Endothelial cell of umbilical vein (primary cell): Measurements from ENCODE around the gene CCDC117. TPM values are rescaled to one million over a fixed set of nuclear protein-coding genes. Genes with fewer than 3 reads are reported as not detected.

Experiments used
- BruUV-seq: library from RNA; stranded (reverse); fragments of 400-500 nt; replicated peaks from 2 replicates; lab custom pipeline; 2021; lab: Mats Ljungman, UMichigan
- CTCF ChIA-PET: fragments of 300-600, 350-600 bp; sonication (Branson Sonifier 250); formaldehyde crosslinking; loops from one replicate; lab custom pipeline; 2021; ENCODE audit warnings: antibody characterized with exemption, inconsistent platforms; lab: Charles Lee
- POLR2A ChIA-PET: fragments of 300-600, 350-600 bp; sonication (Branson Sonifier 250); formaldehyde crosslinking; loops from one replicate; lab custom pipeline; 2021; ENCODE audit warnings: antibody characterized with exemption, inconsistent platforms; lab: Charles Lee
- DNase-seq: peaks from one replicate; pipeline ENCODE4 v3.0.0-alpha.2; 2011; ENCODE audit warnings: low read depth, low spot score
- FAIRE-seq: peaks from 2 replicates; lab custom pipeline; 2011; peaks lifted over from hg19 to GRCh38; lab: Jason Lieb, UNC
- H2AFZ ChIP-seq: 2 replicates; pipeline ENCODE4 v1.6.0; 2012; ENCODE audit warnings: low read depth, low read length, control low read depth, inconsistent platforms
- H3K27ac ChIP-seq: 2 replicates; pipeline ENCODE4 v1.5.1; 2011; ENCODE audit warnings: low read depth, mild to moderate bottlenecking, control low read depth, low read length, moderate library complexity; ENCODE audit not compliant: insufficient read depth
- H3K27me3 ChIP-seq, 2 experiments: 2 replicates each; pipeline versions ENCODE4 v1.6.0 to v1.6.1; 2011; ENCODE audit warnings: low read length in 2 of 2, mixed read lengths in 1 of 2; ENCODE audit not compliant: control insufficient read depth in 2 of 2, insufficient read depth in 2 of 2
- H3K36me3 ChIP-seq, 2 experiments: 2 replicates in 1 of 2; 3 replicates in 1 of 2; pipeline ENCODE4 v1.5.1; 2011; ENCODE audit warnings: low read length in 2 of 2, mild to moderate bottlenecking in 1 of 2, moderate library complexity in 1 of 2; ENCODE audit not compliant: control insufficient read depth in 2 of 2, insufficient read depth in 2 of 2; ENCODE audit errors: extremely low read depth in 1 of 2
- H3K4me1 ChIP-seq: 3 replicates; pipeline ENCODE4 v1.5.1; 2011; ENCODE audit warnings: mild to moderate bottlenecking, low read length; ENCODE audit not compliant: control insufficient read depth, insufficient read depth; ENCODE audit errors: extremely low read depth
- H3K4me2 ChIP-seq: 2 replicates; pipeline ENCODE4 v1.6.1; 2011; ENCODE audit warnings: low read length, control low read depth, mixed read lengths; ENCODE audit not compliant: insufficient read depth
- H3K4me3 ChIP-seq, 3 experiments: fragments of 200-600 bp in 1 of 3; sonication (generic), shearing (Covaris generic) in 1 of 3; replicated peaks in 1 of 3; 2 replicates each; pipeline ENCODE4 v1.5.1; 2011 to 2016; ENCODE audit warnings: control low read depth in 3 of 3, low read length in 3 of 3, mild to moderate bottlenecking in 2 of 3, inconsistent platforms in 1 of 3, low read depth in 1 of 3, moderate library complexity in 1 of 3; ENCODE audit not compliant: insufficient read depth in 1 of 3
- H3K79me2 ChIP-seq: 2 replicates; pipeline ENCODE4 v1.6.0; 2012; ENCODE audit warnings: low read length, inconsistent platforms; ENCODE audit not compliant: control insufficient read depth, insufficient read depth
- H3K9ac ChIP-seq: replicated peaks from 2 replicates; pipeline ENCODE3; 2011; ENCODE audit warnings: low read length, control low read depth; ENCODE audit not compliant: insufficient read depth; ENCODE audit errors: extremely low read depth
- H3K9me1 ChIP-seq: replicated peaks from 3 replicates; pipeline ENCODE4 v1.6.0; 2011; ENCODE audit warnings: mild to moderate bottlenecking, low read length; ENCODE audit not compliant: control insufficient read depth, insufficient read depth; ENCODE audit errors: extremely low read depth
- H3K9me3 ChIP-seq: replicated peaks from 2 replicates; pipeline ENCODE4 v1.5.1; 2012; ENCODE audit warnings: low read length, inconsistent platforms; ENCODE audit not compliant: control insufficient read depth, insufficient read depth
- H4K20me1 ChIP-seq: replicated peaks from 2 replicates; pipeline ENCODE3; 2011; ENCODE audit warnings: mild to moderate bottlenecking, low read length; ENCODE audit not compliant: control insufficient read depth, insufficient read depth; ENCODE audit errors: extremely low read depth
- CTCF ChIP-seq, 2 donors: IDR thresholded peaks; 1 replicate in 1 of 2; 2 replicates in 1 of 2; pipeline ENCODE4 v1.5.1; 2011; ENCODE audit warnings: low read length in 2 of 2, mild to moderate bottlenecking in 2 of 2, moderate library complexity in 2 of 2, control low read depth in 1 of 2, inconsistent platforms in 1 of 2, low read depth in 1 of 2; ENCODE audit not compliant: insufficient read depth in 1 of 2; ENCODE audit errors: extremely low read depth in 1 of 2
- EZH2 ChIP-seq: IDR thresholded peaks from 2 replicates; pipeline ENCODE4 v1.6.1; 2012; ENCODE audit warnings: borderline replicate concordance, low read depth, mild to moderate bottlenecking, moderate library complexity, low read length, inconsistent platforms; ENCODE audit not compliant: severe bottlenecking
- FOS ChIP-seq: IDR thresholded peaks from 2 replicates; pipeline ENCODE4 v1.6.1; 2011; ENCODE audit warnings: mild to moderate bottlenecking, low read length, moderate library complexity, borderline replicate concordance; ENCODE audit not compliant: insufficient read depth
- GATA2 ChIP-seq: IDR thresholded peaks from 2 replicates; pipeline ENCODE4 v1.7.0; 2011; ENCODE audit warnings: low read depth, mild to moderate bottlenecking, moderate library complexity, mixed read lengths, low read length; ENCODE audit not compliant: insufficient read length, insufficient read depth
- JUN ChIP-seq: IDR thresholded peaks from 2 replicates; pipeline ENCODE4 v1.6.1; 2011; ENCODE audit warnings: borderline replicate concordance, low read depth; ENCODE audit not compliant: insufficient read length, insufficient read depth
- MAX ChIP-seq: IDR thresholded peaks from 2 replicates; pipeline ENCODE4 v1.6.1; 2011; ENCODE audit not compliant: insufficient read depth, insufficient read length
- MYC ChIP-seq: IDR thresholded peaks from one replicate; pipeline ENCODE4 v1.6.1; 2011; ENCODE audit warnings: mild to moderate bottlenecking, low read depth, low read length
- POLR2A ChIP-seq: IDR thresholded peaks from 2 replicates; pipeline ENCODE4 v1.6.1; 2012; ENCODE audit warnings: low read depth, mild to moderate bottlenecking, control low read depth, low read length
- POLR2AphosphoS5 ChIP-seq: IDR thresholded peaks from 2 replicates; pipeline ENCODE4 v1.6.1; 2012; ENCODE audit warnings: low read depth, mild to moderate bottlenecking, control low read depth, low read length, moderate library complexity; ENCODE audit not compliant: insufficient read depth
- dilution Hi-C: fragments of 300-500 bp; cut with MboI; formaldehyde crosslinking; loops from one replicate; pipeline ENCODE4 v1.15.0; 2019; ENCODE audit warnings: low sequenced_read_pairs; ENCODE audit not compliant: extremely low pct_ligation_motif_present
- intact Hi-C: fragments of 100-400 bp; cut with micrococcal nuclease; formaldehyde crosslinking; loops from one replicate; pipeline ENCODE4 v1.10.0; 2022
- polyA plus RNA-seq, 4 experiments: library from polyadenylated mRNA; depleted of rRNA in 3 of 4; stranded (reverse) in 3 of 4; unstranded in 1 of 4; fragments of >200 nt; gene quantifications; 2 replicates each; pipeline versions ENCODE4 v1.2.1 to v1.2.3, GENCODE V29; 2011 to 2012; ENCODE audit warnings: missing spikeins in 1 of 4
- total RNA-seq: library from RNA; stranded (reverse); gene quantifications from 2 replicates; pipeline ENCODE4 v1.2.3, GENCODE V29; 2021

Gene CCDC117
- total and polyA plus RNA-seq, 2 donors (not counting 3 experiments of a cell fraction or from before 2014, with no cell fraction given), result 5.5 to 23.3 TPM

- TF ChIP-seq CTCF (IDR thresholded peaks at IDR 0.05; ENCODE audit: extremely low read depth in 1 of 2, insufficient read depth in 1 of 2, low read depth in 1 of 2, low read length in 2 of 2) (no peak), JUN (no peak), FOS (no peak), MYC (no peak), POLR2A (no peak), EZH2 (no peak), MAX (no peak), GATA2 (no peak), POLR2AphosphoS5 (no peak)
- no TSS peak for BruUV-seq
- Histone ChIP-seq H3K27me3 (no peaks in the 10 kb centered on the region), H3K9ac (no peak overlapping the region), H3K9me3 (no peaks in the 10 kb centered on the region), H3K27ac (no peak overlapping the region), H3K36me3 (peaks cover 0 to 2% of the 10 kb centered on the region in 2 experiments), H4K20me1 (no peaks in the 10 kb centered on the region), H3K79me2 (no peaks in the 10 kb centered on the region), H2AFZ (no peak overlapping the region), H3K4me2 (no peak overlapping the region), H3K4me3 (no peak overlapping the region), H3K4me1 (no peaks in the 10 kb centered on the region), H3K9me1 (no peaks in the 10 kb centered on the region)
- dilution Hi-C loops, result no loop called here
- FAIRE-seq (no peak), DNase-seq (no peak)
- ChIA-PET POLR2A (no interaction called here), CTCF (interaction anchor here (1.8 kb wide), 1 partner anchor 43 kb away, joined by 3 read pairs; no protein-coding TSS in a partner anchor)
- intact Hi-C loops, result no loop called here
Observed at GRCh38 chr22:28728621-28729313, 43.7 kb upstream of the CCDC117 start.
